Measurements from ENCODE around the gene PHB1.

PHB1 gene

GRCh38 chr17:49456183-49456965 lies 41.7 kb upstream of the PHB1 start:
- in situ Hi-C loops (cut with MboI; ENCODE audit: low sequenced_read_pairs, unreplicated experiment): no loop called here
- no peak for TF ChIP-seq CTCF (IDR thresholded peaks at IDR 0.05; ENCODE audit: borderline replicate concordance, control extremely low read depth, extremely low read depth, insufficient read depth, missing control alignments)
- no peak for DNase-seq (ENCODE audit: low spot score)

GRCh38 chr17:49455272-49455861 lies 40.7 kb upstream of the PHB1 start:
- TF ChIP-seq CTCF (IDR thresholded peaks at IDR 0.05; ENCODE audit: borderline replicate concordance, control extremely low read depth, extremely low read depth, insufficient read depth, missing control alignments): no peak
- no peak for DNase-seq (ENCODE audit: low spot score)
- in situ Hi-C loops (cut with MboI; ENCODE audit: low sequenced_read_pairs, unreplicated experiment): no loop called here

- in situ Hi-C loops (cut with MboI; ENCODE audit: low sequenced_read_pairs, unreplicated experiment): no loop called here
- no peak for TF ChIP-seq CTCF (IDR thresholded peaks at IDR 0.05; ENCODE audit: borderline replicate concordance, control extremely low read depth, extremely low read depth, insufficient read depth, missing control alignments)
Measured at GRCh38 chr17:49454050-49454449, 39.4 kb upstream of the PHB1 start.

GRCh38 chr17:49452661-49453060 lies 38.0 kb upstream of the PHB1 start:
- TF ChIP-seq CTCF (IDR thresholded peaks at IDR 0.05; ENCODE audit: borderline replicate concordance, control extremely low read depth, extremely low read depth, insufficient read depth, missing control alignments): no peak
- in situ Hi-C loops (cut with MboI; ENCODE audit: low sequenced_read_pairs, unreplicated experiment): no loop called here
- no peak for DNase-seq (ENCODE audit: low spot score)

More at GRCh38 chr17:49454050-49454449, 39.4 kb upstream of the PHB1 start:
- DNase-seq (ENCODE audit: low spot score): no peak

- TF ChIP-seq CTCF (IDR thresholded peaks at IDR 0.05; ENCODE audit: borderline replicate concordance, control extremely low read depth, extremely low read depth, insufficient read depth, missing control alignments): no peak
- in situ Hi-C loops (cut with MboI; ENCODE audit: low sequenced_read_pairs, unreplicated experiment): no loop called here
- no peak for DNase-seq (ENCODE audit: low spot score)
Measured at GRCh38 chr17:49452201-49452600, 37.5 kb upstream of the PHB1 start.

- no peak for DNase-seq (ENCODE audit: low spot score)
- TF ChIP-seq CTCF (IDR thresholded peaks at IDR 0.05; ENCODE audit: borderline replicate concordance, control extremely low read depth, extremely low read depth, insufficient read depth, missing control alignments): no peak
- in situ Hi-C loops (cut with MboI; ENCODE audit: low sequenced_read_pairs, unreplicated experiment): no loop called here
Measured at GRCh38 chr17:49450735-49451134, 36.1 kb upstream of the PHB1 start.

Measured in GM13976 (cell line).